ENCODE measurements around the gene CEP164. TPM values are rescaled to one million over a fixed set of nuclear protein-coding genes. Genes with fewer than 3 reads are reported as not detected.

The CEP164 gene
- total RNA-seq, 1 experiment from 2014 or later = 22.2 TPM

DNA sequence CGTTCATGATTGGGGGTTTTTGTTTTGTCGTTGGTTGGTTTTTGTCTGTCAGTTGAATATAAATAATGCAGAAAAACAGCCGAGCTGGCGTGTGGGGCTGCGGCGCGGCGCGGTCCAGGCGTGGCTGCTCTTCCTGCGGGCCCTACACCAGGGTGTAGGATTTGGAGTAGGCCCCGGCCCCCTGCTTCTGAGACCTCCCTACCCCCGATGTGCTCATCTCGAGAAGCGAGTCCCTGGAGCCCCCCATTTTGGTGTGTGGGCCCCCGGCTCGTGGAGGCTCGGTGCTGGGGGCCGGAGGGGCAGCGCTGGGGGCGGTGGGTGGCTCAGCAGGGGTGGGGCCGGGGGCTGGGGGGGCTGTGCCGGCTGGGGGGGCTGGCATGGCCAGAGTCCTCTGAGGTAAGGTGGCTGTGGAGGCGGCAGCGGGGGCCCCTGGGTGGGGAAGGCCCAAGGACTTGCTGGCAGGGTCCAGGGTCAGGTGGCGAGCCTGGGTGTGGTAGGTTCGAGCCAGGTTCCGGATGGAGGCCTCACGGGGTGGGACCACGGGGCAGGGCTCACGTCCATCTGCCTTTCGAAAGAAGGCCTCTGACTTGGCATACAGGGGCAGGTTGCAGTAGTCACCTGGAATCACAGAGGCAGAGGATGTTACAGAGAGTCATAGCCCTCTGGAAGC lies 100.7 kb downstream of the CEP164 start:
- Histone ChIP-seq H3K9ac (ENCODE audit: low read length) (no peak overlapping the region), H3K27me3 (ENCODE audit: insufficient read depth, low read length) (peaks cover 9% of the 10 kb centered on the region; the same call in 1 of the 2 replicates), H3K4me3 (replicated peaks in 1 of 2; ENCODE audit: low read depth in 1 of 2, low read length in 2 of 2) (no peak overlapping the region), H3K4me2 (ENCODE audit: low read length) (no peak overlapping the region), H3K79me2 (ENCODE audit: insufficient read depth, low read length) (no peaks in the 10 kb centered on the region), H3K27ac (ENCODE audit: low read depth, low read length) (no peak overlapping the region), H4K20me1 (ENCODE audit: insufficient read depth) (no peaks in the 10 kb centered on the region), H3K4me1 (ENCODE audit: control insufficient read depth in 1 of 2, insufficient read depth in 2 of 2, low read length in 2 of 2) (no peaks in the 10 kb centered on the region), H3K9me3 (ENCODE audit: control insufficient read depth in 1 of 2, insufficient read depth in 1 of 2, low read depth in 1 of 2, low read length in 2 of 2) (no peaks in the 10 kb centered on the region), H2AFZ (ENCODE audit: low read depth, low read length, poor library complexity, severe bottlenecking) (no peak overlapping the region), H3K9me2 (ENCODE audit: insufficient read depth) (no peaks in the 10 kb centered on the region), H3K36me3 (ENCODE audit: control insufficient read depth in 1 of 2, insufficient read depth in 2 of 2, low read length in 2 of 2) (no peaks in the 10 kb centered on the region)
- RAD21 ChIA-PET (ENCODE audit: low non-redundant PET in 1 of 2, low total read pairs in 2 of 2, uncharacterized antibody in 2 of 2, unreplicated experiment in 2 of 2) = interaction anchor here in 1 of 2 experiments (0.6 to 0.8 kb wide), 2 partner anchors 38 to 68 kb away, joined by 5 to 6 read pairs; no protein-coding TSS in a partner anchor
- CTCF ChIA-PET = interaction anchor here (2.6 to 4.9 kb wide), 2 partner anchors 380 to 389 kb away, joined by 77 to 87 read pairs; no protein-coding TSS in a partner anchor
- ATAC-seq (no peak), DNase-seq (ENCODE audit: low read depth, low spot score) (no peak)
- intact Hi-C loops (cut with micrococcal nuclease) = loop anchor here (10.0 kb wide), 1 partner anchor 516 kb away; no protein-coding TSS in a partner anchor
- no TSS peak for BruUV-seq (replicated peaks)
- POLR2A ChIA-PET = no interaction called here
- TF ChIP-seq, protein P1, sequence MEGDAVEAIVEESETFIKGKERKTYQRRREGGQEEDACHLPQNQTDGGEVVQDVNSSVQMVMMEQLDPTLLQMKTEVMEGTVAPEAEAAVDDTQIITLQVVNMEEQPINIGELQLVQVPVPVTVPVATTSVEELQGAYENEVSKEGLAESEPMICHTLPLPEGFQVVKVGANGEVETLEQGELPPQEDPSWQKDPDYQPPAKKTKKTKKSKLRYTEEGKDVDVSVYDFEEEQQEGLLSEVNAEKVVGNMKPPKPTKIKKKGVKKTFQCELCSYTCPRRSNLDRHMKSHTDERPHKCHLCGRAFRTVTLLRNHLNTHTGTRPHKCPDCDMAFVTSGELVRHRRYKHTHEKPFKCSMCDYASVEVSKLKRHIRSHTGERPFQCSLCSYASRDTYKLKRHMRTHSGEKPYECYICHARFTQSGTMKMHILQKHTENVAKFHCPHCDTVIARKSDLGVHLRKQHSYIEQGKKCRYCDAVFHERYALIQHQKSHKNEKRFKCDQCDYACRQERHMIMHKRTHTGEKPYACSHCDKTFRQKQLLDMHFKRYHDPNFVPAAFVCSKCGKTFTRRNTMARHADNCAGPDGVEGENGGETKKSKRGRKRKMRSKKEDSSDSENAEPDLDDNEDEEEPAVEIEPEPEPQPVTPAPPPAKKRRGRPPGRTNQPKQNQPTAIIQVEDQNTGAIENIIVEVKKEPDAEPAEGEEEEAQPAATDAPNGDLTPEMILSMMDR (IDR thresholded peaks at IDR 0.05 in 2 of 3, conservative IDR thresholded peaks at IDR 0.05 in 1 of 3; ENCODE audit: borderline replicate concordance in 1 of 3, insufficient read depth in 1 of 3, low read depth in 2 of 3, low read length in 2 of 3) = no peak

DNA sequence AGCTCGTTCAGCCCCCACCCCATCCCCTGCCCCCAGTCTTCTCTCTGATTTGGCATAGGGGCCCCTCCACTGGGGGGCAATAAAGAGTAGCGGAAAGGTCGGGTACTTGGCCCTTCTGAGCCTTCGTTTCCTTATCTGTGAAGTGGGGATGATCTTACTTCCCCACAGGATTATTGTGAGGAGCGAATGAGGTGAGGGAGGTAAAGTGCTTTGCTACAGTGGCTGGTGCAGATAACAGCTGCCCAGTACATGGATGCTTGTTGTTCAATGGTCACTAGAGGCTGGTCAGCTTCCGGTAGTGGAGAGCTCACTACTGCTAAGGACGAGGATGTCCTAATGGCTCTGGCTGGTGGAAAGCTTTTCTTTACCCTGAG lies 101.2 kb downstream of the CEP164 start:
- H3K4me1 ChIP-seq (ENCODE audit: control insufficient read depth in 1 of 2, insufficient read depth in 2 of 2, low read length in 2 of 2) = no peaks in the 10 kb centered on the region

More for the DNA sequence above, 101.2 kb downstream of the CEP164 start:
- Histone ChIP-seq H3K4me2 (ENCODE audit: low read length) (no peak overlapping the region), H3K9me3 (ENCODE audit: control insufficient read depth in 1 of 2, insufficient read depth in 1 of 2, low read depth in 1 of 2, low read length in 2 of 2) (no peaks in the 10 kb centered on the region), H3K9ac (ENCODE audit: low read length) (no peak overlapping the region), H2AFZ (ENCODE audit: low read depth, low read length, poor library complexity, severe bottlenecking) (no peak overlapping the region), H3K4me3 (replicated peaks in 1 of 2; ENCODE audit: low read depth in 1 of 2, low read length in 2 of 2) (no peak overlapping the region), H4K20me1 (ENCODE audit: insufficient read depth) (no peaks in the 10 kb centered on the region), H3K9me2 (ENCODE audit: insufficient read depth) (no peaks in the 10 kb centered on the region), H3K27me3 (ENCODE audit: insufficient read depth, low read length) (peaks cover 9% of the 10 kb centered on the region; the same call in 1 of the 2 replicates), H3K27ac (ENCODE audit: low read depth, low read length) (no peak overlapping the region), H3K36me3 (ENCODE audit: control insufficient read depth in 1 of 2, insufficient read depth in 2 of 2, low read length in 2 of 2) (no peaks in the 10 kb centered on the region), H3K79me2 (ENCODE audit: insufficient read depth, low read length) (no peaks in the 10 kb centered on the region)
- RAD21 ChIA-PET (ENCODE audit: low non-redundant PET in 1 of 2, low total read pairs in 2 of 2, uncharacterized antibody in 2 of 2, unreplicated experiment in 2 of 2) = interaction anchor here in 1 of 2 experiments (0.6 kb wide), 1 partner anchor 39 kb away, joined by 5 read pairs; no protein-coding TSS in a partner anchor
- no peak for TF ChIP-seq ZNF274 (IDR thresholded peaks at IDR 0.05; ENCODE audit: low read depth, low read length)
- TF ChIP-seq, protein P2, sequence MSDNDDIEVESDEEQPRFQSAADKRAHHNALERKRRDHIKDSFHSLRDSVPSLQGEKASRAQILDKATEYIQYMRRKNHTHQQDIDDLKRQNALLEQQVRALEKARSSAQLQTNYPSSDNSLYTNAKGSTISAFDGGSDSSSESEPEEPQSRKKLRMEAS (IDR thresholded peaks at IDR 0.05) = no peak
- TF ChIP-seq RAD21 (IDR thresholded peaks at IDR 0.05; ENCODE audit: low read depth) = 0 out of 2 replicates have a peak, but pooled peaks have one; percentile 18
- TF ChIP-seq, protein P1 (IDR thresholded peaks at IDR 0.05 in 2 of 3, conservative IDR thresholded peaks at IDR 0.05 in 1 of 3; ENCODE audit: borderline replicate concordance in 1 of 3, insufficient read depth in 1 of 3, low read depth in 2 of 3, low read length in 2 of 3) = peak in 2 of 3 experiments; percentile 10 to 11; a peak in 1 of 6 replicates
- ATAC-seq (no peak), DNase-seq (ENCODE audit: low read depth, low spot score) (no peak)
- intact Hi-C loops (cut with micrococcal nuclease) = loop anchor here (10.0 kb wide), 1 partner anchor 516 kb away; no protein-coding TSS in a partner anchor
- CTCF ChIA-PET = interaction anchor here (4.9 kb wide), 1 partner anchor 388 kb away, joined by 87 read pairs; no protein-coding TSS in a partner anchor
- BruUV-seq (replicated peaks) = no TSS peak
- POLR2A ChIA-PET = no interaction called here
